Endodermal cell (in vitro differentiated cells): ENCODE data around the gene NDUFV1. TPM values are rescaled to one million over a fixed set of nuclear protein-coding genes. Genes with fewer than 3 reads are reported as not detected.

Experiments
- DNase-seq: peaks from one replicate; pipeline ENCODE4 v3.0.0-alpha.2; 2017
- H3K27ac ChIP-seq: 2 replicates; pipeline ENCODE4 v1.5.1; 2013; ENCODE audit warnings: mild to moderate bottlenecking, low read depth, low read length, moderate library complexity
- H3K27me3 ChIP-seq: 2 replicates; pipeline ENCODE4 v1.6.1; 2013; ENCODE audit warnings: mild to moderate bottlenecking, low read length, moderate library complexity; ENCODE audit not compliant: insufficient read depth, control insufficient read depth, poor library complexity, severe bottlenecking
- H3K36me3 ChIP-seq: 2 replicates; pipeline ENCODE4 v1.7.0; 2013; ENCODE audit warnings: mild to moderate bottlenecking, low read length, moderate library complexity; ENCODE audit not compliant: control insufficient read depth, insufficient read depth
- H3K4me1 ChIP-seq: one replicate; pipeline ENCODE4 v1.7.0; 2013; ENCODE audit warnings: low read length; ENCODE audit not compliant: control insufficient read depth, insufficient read depth
- H3K4me3 ChIP-seq: 2 replicates; pipeline ENCODE4 v1.5.1; 2013; ENCODE audit warnings: mild to moderate bottlenecking, low read length, moderate library complexity
- H3K9ac ChIP-seq: 2 replicates; pipeline ENCODE4 v1.6.1; 2013; ENCODE audit warnings: mild to moderate bottlenecking, low read length, moderate library complexity; ENCODE audit not compliant: poor library complexity, severe bottlenecking; ENCODE audit errors: extremely low read depth
- H3K9me3 ChIP-seq: 2 replicates; pipeline ENCODE4 v1.6.1; 2013; ENCODE audit warnings: mild to moderate bottlenecking, low read length, moderate library complexity; ENCODE audit not compliant: control insufficient read depth
- H3K27ac Mint-ChIP-seq: 2 replicates; pipeline ENCODE4 v1.8.0; 2020; ENCODE audit warnings: mixed read lengths
- H3K27me3 Mint-ChIP-seq: 2 replicates; pipeline ENCODE4 v1.8.0; 2021; ENCODE audit warnings: mild to moderate bottlenecking, mixed read lengths; ENCODE audit not compliant: insufficient read depth
- H3K36me3 Mint-ChIP-seq: 2 replicates; pipeline ENCODE4 v1.8.0; 2020; ENCODE audit warnings: low read depth, mixed read lengths
- H3K4me1 Mint-ChIP-seq: 2 replicates; pipeline ENCODE4 v1.8.0; 2020; ENCODE audit warnings: mixed read lengths
- H3K4me3 Mint-ChIP-seq: 2 replicates; pipeline ENCODE4 v1.8.0; 2020; ENCODE audit warnings: mild to moderate bottlenecking, moderate library complexity, mixed read lengths
- H3K9me3 Mint-ChIP-seq: 2 replicates; pipeline ENCODE4 v1.8.0; 2020; ENCODE audit warnings: mild to moderate bottlenecking, mixed read lengths
- CTCF ChIP-seq: fragments of 200-600 bp; sonication (generic); conservative IDR thresholded peaks from 2 replicates; pipeline ENCODE4 v1.5.0; 2021; ENCODE audit warnings: antibody characterized with exemption, mild to moderate bottlenecking
- WGBS, 2 experiments: methylation state at CpG; one replicate each; pipeline versions ENCODE4 v1.1.5 to v1.1.7; 2013; ENCODE audit warnings: missing lambda C conversion rate in 2 of 2, mixed read lengths in 1 of 2; ENCODE audit not compliant: insufficient coverage in 1 of 2, insufficient read length in 1 of 2; 5-methylcytosine and 5-hydroxymethylcytosine counted together
- total RNA-seq, 2 donors: library from RNA; stranded (reverse); fragmentation: NEBNext Ultra II Directional in 1 of 2; extraction: Animal tissue kit (Norgen Biotek cat#: 25700) in 1 of 2; gene quantifications; 2 replicates in 1 of 2; 3 replicates in 1 of 2; pipeline ENCODE4 v1.2.1, GENCODE V29; 2021

Gene NDUFV1
- total RNA-seq, 2 donors from 2014 or later = 135 to 160 TPM

GRCh38 chr11:67577951-67578350 is 28.8 kb upstream of the NDUFV1 start:
- TF ChIP-seq CTCF = no peak

GRCh38 chr11:67581469-67581868 is 25.3 kb upstream of the NDUFV1 start:
- Histone ChIP-seq H3K27ac (no peak overlapping the region), H3K27me3 (no peaks in the 10 kb centered on the region), H3K9ac (no peak overlapping the region), H3K4me3 (no peak overlapping the region), H3K9me3 (no peaks in the 10 kb centered on the region), H3K4me1 (no peaks in the 10 kb centered on the region), H3K36me3 (peaks cover 20% of the 10 kb centered on the region)
- H3K27me3 Mint-ChIP-seq = peaks cover 6% of the 10 kb centered on the region
- peak overlapping the region; percentile 86 for H3K4me3 Mint-ChIP-seq
- H3K27ac Mint-ChIP-seq = peak overlapping the region; percentile 85
- H3K9me3 Mint-ChIP-seq = no peaks in the 10 kb centered on the region
- H3K4me1 Mint-ChIP-seq = peaks cover 44% of the 10 kb centered on the region
- peak; percentile 87 for DNase-seq
- WGBS, 2 experiments = 61 to 67% methylated on average over 8 to 11 of the region's 11 CpGs
- TF ChIP-seq CTCF = no peak
- peaks cover 22% of the 10 kb centered on the region for H3K36me3 Mint-ChIP-seq

More at GRCh38 chr11:67577951-67578350, 28.8 kb upstream of the NDUFV1 start:
- peaks cover 26% of the 10 kb centered on the region for H3K4me1 Mint-ChIP-seq
- peak; percentile 30 for DNase-seq
- no peaks in the 10 kb centered on the region for H3K36me3 ChIP-seq
- peaks cover 12% of the 10 kb centered on the region for H3K27me3 Mint-ChIP-seq
- no peaks in the 10 kb centered on the region for H3K9me3 Mint-ChIP-seq
- no peak overlapping the region for H3K4me3 ChIP-seq
- H3K27ac ChIP-seq = no peak overlapping the region
- H3K9ac ChIP-seq = no peak overlapping the region
- no peaks in the 10 kb centered on the region for H3K36me3 Mint-ChIP-seq
- H3K27ac Mint-ChIP-seq = no peak overlapping the region
- H3K4me3 Mint-ChIP-seq = no peak overlapping the region
- 92 to 94% methylated on average over 3 to 6 of the region's 6 CpGs for WGBS, 2 experiments
- no peaks in the 10 kb centered on the region for H3K27me3 ChIP-seq
- no peaks in the 10 kb centered on the region for H3K4me1 ChIP-seq
- no peaks in the 10 kb centered on the region for H3K9me3 ChIP-seq

GRCh38 chr11:67582011-67582410 is 24.7 kb upstream of the NDUFV1 start:
- DNase-seq = no peak
- no peak overlapping the region for H3K4me3 ChIP-seq

More at GRCh38 chr11:67582011-67582410, 24.7 kb upstream of the NDUFV1 start:
- Mint-ChIP-seq H3K9me3 (no peaks in the 10 kb centered on the region), H3K4me1 (peaks cover 44% of the 10 kb centered on the region), H3K27ac (peak overlapping the region; percentile 6), H3K27me3 (peaks cover 2% of the 10 kb centered on the region), H3K4me3 (peak overlapping the region; percentile 86), H3K36me3 (peaks cover 27% of the 10 kb centered on the region)
- no peaks in the 10 kb centered on the region for H3K27me3 ChIP-seq
- H3K36me3 ChIP-seq = peaks cover 26% of the 10 kb centered on the region
- 88 to 100% methylated on average over 2 to 4 of the region's 4 CpGs for WGBS, 2 experiments
- H3K4me1 ChIP-seq = no peaks in the 10 kb centered on the region
- no peak overlapping the region for H3K9ac ChIP-seq
- no peak for TF ChIP-seq CTCF
- no peaks in the 10 kb centered on the region for H3K9me3 ChIP-seq
- H3K27ac ChIP-seq = no peak overlapping the region
